H1 (cell line): Measurements from ENCODE around the gene CLDN4. TPM values are rescaled to one million over a fixed set of nuclear protein-coding genes. Genes with fewer than 3 reads are reported as not detected.

ENCODE experiments used
- NRF1 ChIP-seq: IDR thresholded peaks from 2 replicates; pipeline ENCODE4 v1.6.1; 2011; ENCODE audit warnings: mild to moderate bottlenecking, low read depth, low read length, improper control_type of control experiment
- SAP30 ChIP-seq: fragments of 300-600 bp; sonication (generic); IDR thresholded peaks from 2 replicates; pipeline ENCODE4 v1.7.1; 2012; ENCODE audit warnings: low read length, moderate library complexity, mild to moderate bottlenecking, inconsistent platforms; ENCODE audit not compliant: insufficient read depth, insufficient replicate concordance
- SUZ12 ChIP-seq: fragments of 200-600 bp; sonication (generic); IDR thresholded peaks from 2 replicates; pipeline ENCODE4 v1.6.1; 2012; ENCODE audit warnings: mild to moderate bottlenecking, inconsistent platforms, low read length, moderate library complexity, mixed read lengths
- polyA plus RNA-seq, 7 experiments: library from polyadenylated mRNA; depleted of rRNA in 3 of 7; stranded (reverse) in 5 of 7; unstranded in 2 of 7; fragments of >200 nt in 5 of 7; fragments of 200-250 nt in 2 of 7; gene quantifications; 1 replicate in 5 of 7; 2 replicates in 1 of 7; 4 replicates in 1 of 7; pipeline versions ENCODE4 v1.2.1 to v1.2.3, GENCODE V29; 2011 to 2013; ENCODE audit warnings: missing spikeins in 2 of 7, mixed read lengths in 2 of 7
- total RNA-seq: library from RNA; stranded (reverse); fragmentation: NEBNext Ultra II Directional; extraction: Animal tissue kit (Norgen Biotek cat#: 25700); gene quantifications from 2 replicates; pipeline ENCODE4 v1.2.1, GENCODE V29; 2021

CLDN4 gene
- total and polyA plus RNA-seq, 2 of the 8 experiments (the other 6 are each of a cell fraction or from before 2014, with no cell fraction given) = 28.0 to 69.3 TPM

GRCh38 chr7:73869011-73869798 lies 38.4 kb downstream of the CLDN4 start (continued):
- TF ChIP-seq NRF1 = no peak
- no peak for TF ChIP-seq SUZ12
- TF ChIP-seq SAP30 = no peak
